IPS DF 19.7 (cell line): ENCODE measurements around the gene HNRNPUL1.
"Not testable (repeated sequence)": the region's sequence is repeated elsewhere in the genome, so short reads cannot be mapped to it uniquely, and the experiment has no call there.

Experiments used
- DNase-seq: peaks from one replicate; pipeline ENCODE4 v3.0.0-alpha.2; 2013; ENCODE audit warnings: low read depth, low spot score

HNRNPUL1 gene

DNA sequence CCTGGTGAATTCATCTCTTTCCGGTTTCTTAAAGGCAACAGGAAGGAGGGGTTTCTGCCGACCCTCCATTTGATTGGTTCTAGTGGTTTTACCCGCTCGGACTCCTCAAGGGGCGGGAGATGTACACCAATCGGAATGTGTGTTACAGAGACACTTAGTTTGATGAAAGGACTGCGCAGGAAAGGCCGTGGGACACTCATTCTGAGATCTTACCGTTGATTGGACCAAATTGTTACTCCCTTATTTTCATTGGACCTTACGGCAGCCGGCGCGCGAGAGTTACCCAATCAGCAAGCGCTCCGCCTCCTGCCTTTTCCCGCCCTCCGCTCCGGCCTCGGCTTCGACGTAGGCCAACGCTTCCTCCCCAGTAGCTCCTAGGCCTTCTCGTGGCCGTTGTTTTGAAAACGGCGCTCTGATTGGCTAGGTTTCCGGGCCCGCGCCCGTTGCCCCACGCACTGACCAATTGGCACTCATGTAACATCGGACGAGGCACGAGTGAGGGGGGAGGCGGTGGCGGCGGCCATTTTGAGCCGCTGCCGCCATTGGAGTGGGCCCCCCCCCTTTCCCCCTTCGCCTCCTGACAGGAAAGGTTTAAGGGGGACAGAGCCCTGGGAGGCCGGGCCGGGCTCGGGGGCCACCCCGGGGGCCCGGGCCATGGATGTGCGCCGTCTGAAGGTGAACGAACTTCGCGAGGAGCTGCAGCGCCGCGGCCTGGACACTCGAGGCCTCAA, at the start of gene HNRNPUL1:
HNRNPUL1 (plus strand) TSS at position 523 of the 731 bp plus-strand sequence; CDS start at position 655, 132 bp downstream.
- DNase-seq, result peak; percentile 100

GRCh38 chr19:41217741-41218140, 46.4 kb upstream of the HNRNPUL1 start:
- DNase-seq, result no peak

DNA sequence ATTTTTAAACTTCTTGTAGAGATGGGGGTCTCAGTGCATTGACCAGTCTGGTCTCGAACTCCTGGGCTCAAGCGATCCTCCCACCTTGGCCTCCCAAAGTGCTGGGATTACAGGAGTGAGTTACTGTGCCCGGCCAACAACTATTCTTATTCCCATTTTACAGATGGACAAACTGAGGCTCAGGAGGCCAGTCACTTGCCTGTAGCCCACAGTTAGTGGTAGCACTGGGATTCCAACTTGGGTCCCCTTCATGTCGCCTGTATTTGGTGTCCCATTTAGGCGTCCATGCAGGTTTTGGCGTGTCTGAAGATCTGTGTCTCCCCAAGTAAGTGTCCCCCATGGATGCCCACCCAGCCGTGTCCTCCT, 45.9 kb upstream of the HNRNPUL1 start:
- no peak for DNase-seq

- peak; percentile 94 for DNase-seq
These were observed 45.3 kb upstream of the HNRNPUL1 start, which contains the start of gene AXL for GRCh38 chr19:41218615-41219507. Gene AXL (plus strand): TSS chr19:41219223. CDS start chr19:41219393, 170 bp downstream.

GRCh38 chr19:41219924-41220567, 44.1 kb upstream of the HNRNPUL1 start:
- DNase-seq, result no peak

- no peak for DNase-seq
These were observed 43.4 kb upstream of the HNRNPUL1 start for GRCh38 chr19:41220811-41221210.

GRCh38 chr19:41221514-41222205, 42.5 kb upstream of the HNRNPUL1 start:
- no peak for DNase-seq

- no peak for DNase-seq
These were observed 41.9 kb upstream of the HNRNPUL1 start for GRCh38 chr19:41222240-41222639.

GRCh38 chr19:41223431-41224234, 40.5 kb upstream of the HNRNPUL1 start:
- DNase-seq, result peak; percentile 86

DNA sequence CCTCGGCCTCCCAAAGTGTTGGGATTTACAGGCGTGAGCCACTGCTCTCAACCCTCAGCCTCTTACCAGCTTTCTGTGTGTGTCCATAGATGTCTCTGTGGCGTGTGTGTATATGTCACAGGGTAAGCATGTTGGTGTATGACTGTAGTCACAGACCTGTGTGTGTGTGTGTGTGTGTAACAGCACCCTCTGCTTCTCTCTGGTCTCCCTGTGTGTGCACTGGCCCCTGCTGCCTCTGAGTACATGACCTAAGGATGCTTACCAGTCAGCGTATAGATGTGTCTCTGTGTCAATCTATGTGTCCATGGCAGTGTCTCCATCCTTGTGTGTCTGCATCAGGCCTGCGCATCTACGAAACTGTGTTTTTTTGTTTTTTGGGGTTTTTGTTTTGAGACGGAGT, 39.5 kb upstream of the HNRNPUL1 start:
- no peak for DNase-seq

DNA sequence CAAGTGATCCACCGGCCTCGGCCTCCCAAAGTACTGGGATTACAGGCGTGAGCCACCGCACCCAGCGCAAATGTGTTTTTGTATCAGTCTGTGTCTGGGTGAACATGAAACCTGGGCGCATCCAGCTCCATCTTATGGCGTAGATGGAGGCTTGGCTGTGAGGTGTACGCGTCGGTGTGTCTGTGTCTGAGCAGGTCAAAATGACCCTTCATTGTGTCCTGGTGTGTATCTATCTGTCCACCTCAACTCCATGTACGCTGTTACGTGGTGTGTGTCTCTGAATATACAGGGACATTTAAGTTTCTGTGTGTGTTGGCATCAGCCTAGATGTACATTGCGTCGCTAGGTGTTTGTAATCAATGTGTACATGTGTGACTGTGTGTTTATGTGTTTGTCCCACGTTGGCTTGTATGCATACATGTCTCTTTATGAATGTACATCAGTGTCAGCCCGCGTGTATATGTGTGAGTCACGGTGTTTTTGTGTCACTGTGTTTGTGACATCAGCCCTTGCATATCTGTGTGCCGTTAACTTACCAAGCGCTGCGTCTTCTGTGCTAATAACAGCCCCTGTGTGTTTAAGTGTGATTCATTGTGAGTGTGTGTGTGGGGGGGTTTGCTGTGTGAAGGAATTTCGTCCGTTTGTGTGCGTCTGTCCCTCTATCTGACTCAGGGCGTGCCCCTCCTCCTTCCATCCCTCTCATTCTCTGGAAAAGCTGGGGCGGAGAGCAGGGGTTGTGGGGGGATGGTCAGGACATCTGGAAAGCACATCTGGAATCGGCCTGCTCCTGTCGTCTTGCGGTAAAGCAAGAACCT, 38.7 kb upstream of the HNRNPUL1 start:
- DNase-seq, result no peak

- DNase-seq, result no peak
These were observed 37.9 kb upstream of the HNRNPUL1 start for GRCh38 chr19:41226053-41226873.

GRCh38 chr19:41226874-41227390, 37.2 kb upstream of the HNRNPUL1 start:
- DNase-seq, result no peak

- no peak for DNase-seq
These were observed 35.7 kb upstream of the HNRNPUL1 start for GRCh38 chr19:41228486-41228885.

GRCh38 chr19:41229338-41229737, 34.8 kb upstream of the HNRNPUL1 start:
- not testable (repeated sequence) for DNase-seq

GRCh38 chr19:41230067-41230857, 33.9 kb upstream of the HNRNPUL1 start:
- no peak for DNase-seq

GRCh38 chr19:41232686-41233085, 31.5 kb upstream of the HNRNPUL1 start:
- DNase-seq, result no peak

GRCh38 chr19:41233748-41234240, 30.4 kb upstream of the HNRNPUL1 start:
- no peak for DNase-seq
